Natural killer cell (primary cell): Measurements from ENCODE around the gene CPA5. TPM values are rescaled to one million over a fixed set of nuclear protein-coding genes. Genes with fewer than 3 reads are reported as not detected.

Experiments
- ATAC-seq, 3 donors: fragments of 150-1000 bp in 2 of 3; fragments of 200-7000 bp in 1 of 3; cut with Tn5 transposase; 1 replicate in 1 of 3; 2 replicates in 2 of 3; pipeline ENCODE4 v1.10.0; 2021; ENCODE audit warnings: mild to moderate bottlenecking in 2 of 3, moderate library complexity in 2 of 3
- DNase-seq, 2 donors: peaks; one replicate each; pipeline versions ENCODE4 v3.0.0 to v3.0.0-alpha.2; 2013 to 2021; ENCODE audit warnings: mixed read lengths in 1 of 2
- H3K27ac ChIP-seq: one replicate; pipeline ENCODE4 v1.5.1; 2013; ENCODE audit warnings: mild to moderate bottlenecking, low read length
- H3K27me3 ChIP-seq: one replicate; pipeline ENCODE4 v1.6.1; 2013; ENCODE audit warnings: low read length; ENCODE audit not compliant: control insufficient read depth, insufficient read depth
- H3K36me3 ChIP-seq: one replicate; pipeline ENCODE4 v1.6.1; 2013; ENCODE audit warnings: low read length; ENCODE audit not compliant: control insufficient read depth, insufficient read depth
- H3K4me1 ChIP-seq: one replicate; pipeline ENCODE4 v1.6.1; 2013; ENCODE audit warnings: low read length; ENCODE audit not compliant: control insufficient read depth, insufficient read depth
- H3K4me3 ChIP-seq: one replicate; pipeline ENCODE4 v1.5.1; 2013; ENCODE audit warnings: low read length
- H3K9me3 ChIP-seq: one replicate; pipeline ENCODE4 v1.6.1; 2013; ENCODE audit warnings: low read length; ENCODE audit not compliant: control insufficient read depth, insufficient read depth
- H3K27ac Mint-ChIP-seq, 2 donors: one replicate each; pipeline ENCODE4 v1.8.0; 2022; ENCODE audit warnings: mild to moderate bottlenecking in 2 of 2, mixed read lengths in 2 of 2, moderate library complexity in 1 of 2
- H3K27me3 Mint-ChIP-seq, 2 donors: one replicate each; pipeline ENCODE4 v1.8.0; 2022; ENCODE audit warnings: low read depth in 2 of 2, mixed read lengths in 2 of 2
- H3K36me3 Mint-ChIP-seq: one replicate; pipeline ENCODE4 v1.8.0; 2022; ENCODE audit warnings: mixed read lengths
- H3K4me1 Mint-ChIP-seq, 2 donors: one replicate each; pipeline ENCODE4 v1.8.0; 2022; ENCODE audit warnings: mixed read lengths in 2 of 2
- H3K4me3 Mint-ChIP-seq: one replicate; pipeline ENCODE4 v1.8.0; 2022; ENCODE audit warnings: mild to moderate bottlenecking, moderate library complexity, mixed read lengths
- H3K9me3 Mint-ChIP-seq, 2 donors: one replicate each; pipeline ENCODE4 v1.8.0; 2022; ENCODE audit warnings: mixed read lengths in 2 of 2
- CTCF ChIP-seq: fragments of 200-600 bp; IDR thresholded peaks from one replicate; pipeline ENCODE4 v1.8.0; 2022; ENCODE audit warnings: antibody characterized with exemption
- WGBS: methylation state at CpG from one replicate; pipeline ENCODE4 v1.1.7; 2013; ENCODE audit warnings: missing lambda C conversion rate; ENCODE audit not compliant: insufficient coverage; 5-methylcytosine and 5-hydroxymethylcytosine counted together
- intact Hi-C: fragments of 100-400 bp; cut with micrococcal nuclease; formaldehyde crosslinking; loops from one replicate; pipeline ENCODE4 v1.14.2; 2022
- total RNA-seq, 4 donors: library from RNA; stranded (reverse); fragments of 120-200 nt in 1 of 4; gene quantifications; one replicate each; pipeline versions ENCODE4 v1.2.3 to v1.2.4, GENCODE V29; 2013 to 2022

CPA5 gene
- total RNA-seq, 3 donors from 2014 or later (not counting 1 experiment from before 2014, with no cell fraction given): not detected

DNA sequence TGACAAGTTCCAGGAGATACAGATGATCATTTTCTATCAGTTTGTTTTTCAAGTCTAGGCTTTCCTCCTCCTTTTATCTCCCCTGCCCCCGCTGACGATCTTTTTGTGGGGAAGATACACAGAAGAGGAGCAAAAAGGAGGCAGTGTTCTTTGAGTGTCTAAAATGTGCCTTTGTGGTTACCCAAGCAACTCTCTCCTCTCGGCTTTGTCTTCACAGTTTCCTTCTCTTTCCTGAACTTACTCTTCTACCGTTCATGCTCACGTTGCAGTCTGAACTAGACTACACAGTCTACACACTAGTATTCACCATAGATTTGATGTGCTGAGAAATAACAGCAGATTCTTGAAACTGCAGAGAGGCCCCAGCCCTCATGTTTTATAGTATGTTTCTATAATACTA lies 72.6 kb downstream of the CPA5 start:
- ATAC-seq: peak in 2 of 3 donors; percentile 31 to 53
- Mint-ChIP-seq H3K9me3 (no peaks in the 10 kb centered on the region), H3K4me1 (peaks cover 43% of the 10 kb centered on the region in 2 donors), H3K4me3 (peak overlapping the region; percentile 35), H3K36me3 (no peaks in the 10 kb centered on the region), H3K27me3 (no peaks in the 10 kb centered on the region), H3K27ac (peak overlapping the region; percentile 56 to 87)
- Histone ChIP-seq H3K36me3 (no peaks in the 10 kb centered on the region), H3K27me3 (no peaks in the 10 kb centered on the region), H3K4me1 (peaks cover 4% of the 10 kb centered on the region), H3K27ac (no peak overlapping the region), H3K4me3 (no peak overlapping the region), H3K9me3 (no peaks in the 10 kb centered on the region)
- intact Hi-C loops: no loop called here
- WGBS: 4% methylated on average over 3 of the region's 5 CpGs
- peak in 1 of 2 donors; percentile 43 for DNase-seq
- no peak for TF ChIP-seq CTCF

- Histone ChIP-seq H3K27ac (no peak overlapping the region), H3K4me3 (no peak overlapping the region), H3K36me3 (no peaks in the 10 kb centered on the region), H3K4me1 (peaks cover 4% of the 10 kb centered on the region), H3K9me3 (no peaks in the 10 kb centered on the region), H3K27me3 (no peaks in the 10 kb centered on the region)
- Mint-ChIP-seq H3K27me3 (no peaks in the 10 kb centered on the region), H3K4me3 (no peak overlapping the region), H3K4me1 (peaks cover 43% of the 10 kb centered on the region in 2 donors), H3K27ac (peak overlapping the region; percentile 56 to 87), H3K9me3 (no peaks in the 10 kb centered on the region), H3K36me3 (no peaks in the 10 kb centered on the region)
- 95% methylated on average over 6 of the region's 7 CpGs for WGBS
- TF ChIP-seq CTCF: no peak
- ATAC-seq (no peak), DNase-seq (no peak)
- intact Hi-C loops: no loop called here
Observed at GRCh38 chr7:130418306-130418705, 73.7 kb downstream of the CPA5 start.

Other genes starting within 250 kb of the CPA5 start
- gene TMEM209, start 139.4 kb upstream of the CPA5 start, total RNA-seq: 10 to 100 TPM; 26.3 to 31.0 (median 30.4) TPM
- not detected for gene SSMEM1, start 137.0 kb upstream of the CPA5 start, total RNA-seq
- not detected for gene CPA2, start 78.0 kb upstream of the CPA5 start, total RNA-seq
- not detected for gene CPA4, start 51.7 kb upstream of the CPA5 start, total RNA-seq
- gene CPA1, start 35.7 kb downstream of the CPA5 start, total RNA-seq: not detected
- gene CEP41, start 96.2 kb downstream of the CPA5 start, total RNA-seq: 10 to 100 TPM in 2 of 3 donors, 1 to 10 TPM in 1; 8.7 to 14.2 (median 11.2) TPM
- gene MEST, start 147.3 kb downstream of the CPA5 start, total RNA-seq: 1 to 10 TPM in 1 of 3 donors, under 1 TPM in 2; 0.55 to 2.2 (median 0.70) TPM